ENCODE data around the gene VLDLR.

GRCh38 chr9:2602704-2603116 is 18.9 kb upstream of the VLDLR start:
- TF ChIP-seq EZH2 (IDR thresholded peaks at IDR 0.05), result no peak
- no peak for TF ChIP-seq POLR2AphosphoS5 (IDR thresholded peaks at IDR 0.05; ENCODE audit: borderline replicate concordance, low read depth, low read length)
- no peak for TF ChIP-seq FOXP2 (optimal IDR thresholded peaks at IDR 0.05; ENCODE audit: control extremely low read depth, extremely low read length, insufficient read depth)

Data from SK-N-MC (cell line).